ENCODE results near the gene CDHR3. TPM values are rescaled to one million over a fixed set of nuclear protein-coding genes. Genes with fewer than 3 reads are reported as not detected.

CDHR3 gene
- total RNA-seq, 2 donors from 2014 or later, result 5.3 to 7.7 TPM

- H3K27ac ChIP-seq, result no peak overlapping the region
- intact Hi-C loops (cut with DNase I), result no loop called here
- H3K27me3 ChIP-seq, result no peaks in the 10 kb centered on the region
- no peak for DNase-seq
- no peak overlapping the region for H3K4me3 ChIP-seq
- TF ChIP-seq, protein P1, sequence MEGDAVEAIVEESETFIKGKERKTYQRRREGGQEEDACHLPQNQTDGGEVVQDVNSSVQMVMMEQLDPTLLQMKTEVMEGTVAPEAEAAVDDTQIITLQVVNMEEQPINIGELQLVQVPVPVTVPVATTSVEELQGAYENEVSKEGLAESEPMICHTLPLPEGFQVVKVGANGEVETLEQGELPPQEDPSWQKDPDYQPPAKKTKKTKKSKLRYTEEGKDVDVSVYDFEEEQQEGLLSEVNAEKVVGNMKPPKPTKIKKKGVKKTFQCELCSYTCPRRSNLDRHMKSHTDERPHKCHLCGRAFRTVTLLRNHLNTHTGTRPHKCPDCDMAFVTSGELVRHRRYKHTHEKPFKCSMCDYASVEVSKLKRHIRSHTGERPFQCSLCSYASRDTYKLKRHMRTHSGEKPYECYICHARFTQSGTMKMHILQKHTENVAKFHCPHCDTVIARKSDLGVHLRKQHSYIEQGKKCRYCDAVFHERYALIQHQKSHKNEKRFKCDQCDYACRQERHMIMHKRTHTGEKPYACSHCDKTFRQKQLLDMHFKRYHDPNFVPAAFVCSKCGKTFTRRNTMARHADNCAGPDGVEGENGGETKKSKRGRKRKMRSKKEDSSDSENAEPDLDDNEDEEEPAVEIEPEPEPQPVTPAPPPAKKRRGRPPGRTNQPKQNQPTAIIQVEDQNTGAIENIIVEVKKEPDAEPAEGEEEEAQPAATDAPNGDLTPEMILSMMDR (IDR thresholded peaks at IDR 0.05), result no peak
- H3K36me3 ChIP-seq, result no peaks in the 10 kb centered on the region
- no peak overlapping the region for H3K9ac ChIP-seq (ENCODE audit: low read depth in 2 of 2, low read length in 2 of 2)
- no peaks in the 10 kb centered on the region for H3K9me3 ChIP-seq
- no peaks in the 10 kb centered on the region for H3K4me1 ChIP-seq
These were observed 87.7 kb downstream of the CDHR3 start for GRCh38 chr7:106050746-106051117.

DNA sequence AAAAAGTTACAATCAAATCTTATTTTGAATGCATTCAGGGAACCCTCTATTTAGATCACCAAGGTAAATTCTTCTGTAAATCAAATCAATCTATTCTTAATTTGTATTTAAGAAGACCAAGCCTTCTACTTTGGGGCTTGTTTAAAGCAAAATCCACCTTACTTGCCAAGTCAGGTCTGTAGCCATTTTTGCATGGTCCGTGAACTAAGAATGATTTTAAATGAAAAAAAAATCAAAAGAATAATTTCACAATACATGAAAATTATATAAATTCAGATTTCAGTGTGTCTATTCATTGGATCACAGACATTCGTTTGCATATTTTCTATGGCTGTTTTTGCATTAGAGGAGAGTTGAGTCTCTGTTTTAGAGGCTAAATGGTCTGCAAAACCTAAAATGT lies 89.6 kb downstream of the CDHR3 start:
- TF ChIP-seq, protein P1 (IDR thresholded peaks at IDR 0.05), result no peak
- intact Hi-C loops (cut with DNase I), result no loop called here
- H3K27me3 ChIP-seq, result no peaks in the 10 kb centered on the region
- no peak overlapping the region for H3K4me3 ChIP-seq
- H3K36me3 ChIP-seq, result no peaks in the 10 kb centered on the region
- no peak for DNase-seq
- H3K9me3 ChIP-seq, result no peaks in the 10 kb centered on the region
- no peaks in the 10 kb centered on the region for H3K4me1 ChIP-seq
- no peak overlapping the region for H3K9ac ChIP-seq (ENCODE audit: low read depth in 2 of 2, low read length in 2 of 2)
- no peak overlapping the region for H3K27ac ChIP-seq

DNA sequence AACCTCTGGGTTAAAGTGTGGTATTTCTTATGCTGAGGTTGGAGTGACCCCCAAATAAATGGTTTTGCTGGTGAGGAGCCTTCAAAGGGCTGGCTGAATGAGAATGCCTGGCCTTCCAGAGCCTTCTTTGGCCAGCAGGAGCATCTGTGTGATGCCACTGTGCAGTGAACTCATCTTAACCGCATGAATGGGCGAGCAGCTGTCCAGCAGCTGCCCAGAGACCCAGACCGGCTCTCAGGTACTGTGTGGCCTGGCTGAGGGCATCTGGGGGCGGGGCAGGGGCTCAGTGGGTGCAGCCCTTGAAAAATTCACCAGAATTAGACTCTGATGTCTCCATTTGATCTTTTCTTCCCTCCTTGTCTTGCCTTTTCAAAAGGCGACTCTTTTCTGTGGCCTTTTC lies 90.0 kb downstream of the CDHR3 start:
- no peaks in the 10 kb centered on the region for H3K36me3 ChIP-seq
- no peak overlapping the region for H3K27ac ChIP-seq
- intact Hi-C loops (cut with DNase I), result no loop called here
- H3K9ac ChIP-seq (ENCODE audit: low read depth in 2 of 2, low read length in 2 of 2), result no peak overlapping the region
- H3K4me1 ChIP-seq, result no peaks in the 10 kb centered on the region
- H3K4me3 ChIP-seq, result no peak overlapping the region
- DNase-seq, result no peak
- no peaks in the 10 kb centered on the region for H3K27me3 ChIP-seq
- TF ChIP-seq, protein P1 (IDR thresholded peaks at IDR 0.05), result no peak
- H3K9me3 ChIP-seq, result no peaks in the 10 kb centered on the region

DNA sequence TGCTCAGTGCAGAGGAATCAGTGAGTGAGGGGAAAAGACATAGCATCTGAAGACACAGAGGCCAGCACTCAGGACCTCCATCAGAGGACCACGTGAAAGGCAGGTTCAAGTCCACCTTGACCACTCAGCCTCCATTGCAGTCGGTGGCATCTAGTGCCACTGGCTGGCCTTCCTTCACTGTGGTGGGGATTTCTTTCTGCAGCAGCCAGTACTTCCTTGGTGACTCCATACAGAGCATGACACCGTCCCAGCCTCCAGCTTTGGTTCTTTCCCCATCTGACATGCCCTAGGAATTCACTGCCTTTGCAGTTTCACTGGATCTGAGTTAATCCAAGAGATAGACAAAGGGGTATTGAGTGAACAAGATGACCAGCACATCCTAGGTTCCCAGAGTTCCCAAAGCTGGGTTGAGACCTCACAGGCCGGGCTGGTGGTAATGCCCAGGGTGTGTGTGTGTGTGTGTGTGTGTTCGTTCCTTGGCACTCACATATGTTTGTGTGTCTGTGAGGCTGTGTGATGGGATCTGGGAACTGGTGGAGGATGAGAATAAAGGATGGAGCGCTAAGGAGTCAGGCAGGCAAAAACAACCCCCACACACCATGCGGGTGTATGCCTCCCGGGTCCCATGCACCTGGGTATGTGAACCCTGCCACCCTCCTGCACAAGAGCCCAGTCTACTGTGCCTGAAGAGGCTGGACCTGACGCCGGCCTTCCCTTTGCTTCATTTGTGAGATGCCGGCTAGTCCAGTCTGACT lies 91.3 kb downstream of the CDHR3 start:
- Histone ChIP-seq H3K4me3 (no peak overlapping the region), H3K9ac (ENCODE audit: low read depth in 2 of 2, low read length in 2 of 2) (no peak overlapping the region), H3K27me3 (no peaks in the 10 kb centered on the region), H3K9me3 (no peaks in the 10 kb centered on the region), H3K27ac (no peak overlapping the region), H3K4me1 (no peaks in the 10 kb centered on the region), H3K36me3 (no peaks in the 10 kb centered on the region)
- TF ChIP-seq, protein P1 (IDR thresholded peaks at IDR 0.05), result no peak
- intact Hi-C loops (cut with DNase I), result no loop called here
- DNase-seq, result no peak

GRCh38 chr7:106054971-106055532 lies 92.0 kb downstream of the CDHR3 start:
- TF ChIP-seq, protein P1 (IDR thresholded peaks at IDR 0.05), result no peak
- no peaks in the 10 kb centered on the region for H3K4me1 ChIP-seq
- H3K27me3 ChIP-seq, result no peaks in the 10 kb centered on the region

More at GRCh38 chr7:106054971-106055532, 92.0 kb downstream of the CDHR3 start:
- no peak for DNase-seq
- Histone ChIP-seq H3K36me3 (no peaks in the 10 kb centered on the region), H3K9ac (ENCODE audit: low read depth in 2 of 2, low read length in 2 of 2) (no peak overlapping the region), H3K27ac (no peak overlapping the region), H3K9me3 (no peaks in the 10 kb centered on the region), H3K4me3 (no peak overlapping the region)
- intact Hi-C loops (cut with DNase I), result no loop called here
